Neural cell (in vitro differentiated cells): ENCODE measurements around the gene ZCCHC17. TPM values are rescaled to one million over a fixed set of nuclear protein-coding genes. Genes with fewer than 3 reads are reported as not detected.

ENCODE experiments used
- H2AFZ ChIP-seq: fragments of 200-600, 300-800 bp; sonication (generic), shearing (Covaris generic); 2 replicates; pipeline ENCODE4 v1.6.0; 2014; ENCODE audit warnings: low read depth, mild to moderate bottlenecking, antibody characterized with exemption, low read length, moderate library complexity
- H3F3A ChIP-seq: fragments of 200-600 bp; shearing (Covaris generic); 2 replicates; pipeline ENCODE4 v1.6.1; 2016; ENCODE audit warnings: mild to moderate bottlenecking, moderate library complexity, mixed read lengths, antibody characterized with exemption, low read length; ENCODE audit not compliant: insufficient read depth, poor library complexity, severe bottlenecking
- H3K27ac ChIP-seq: fragments of 200-600, 300-800 bp; sonication (generic), shearing (Covaris generic); 2 replicates; pipeline ENCODE4 v1.5.1; 2014; ENCODE audit warnings: mild to moderate bottlenecking, low read length, moderate library complexity
- H3K27me3 ChIP-seq: fragments of 300-800, 200-600 bp; sonication (generic), shearing (Covaris generic); 2 replicates; pipeline ENCODE4 v1.6.0; 2014; ENCODE audit warnings: mild to moderate bottlenecking, low read depth, low read length, moderate library complexity; ENCODE audit not compliant: insufficient read depth
- H3K36me3 ChIP-seq: fragments of 300-800, 200-600 bp; sonication (generic), shearing (Covaris generic); 2 replicates; pipeline ENCODE4 v1.5.1; 2014; ENCODE audit warnings: mild to moderate bottlenecking, antibody characterized with exemption, low read length, moderate library complexity; ENCODE audit not compliant: insufficient read depth
- H3K4me2 ChIP-seq: fragments of 300-800, 200-600 bp; sonication (generic), shearing (Covaris generic); 2 replicates; pipeline ENCODE4 v1.6.0; 2014; ENCODE audit warnings: mild to moderate bottlenecking, low read length
- H3K4me3 ChIP-seq: fragments of 300-800, 200-600 bp; sonication (generic), shearing (Covaris generic); 2 replicates; pipeline ENCODE4 v1.5.1; 2014; ENCODE audit warnings: mild to moderate bottlenecking, low read length, moderate library complexity
- H3K79me2 ChIP-seq: fragments of 200-600 bp; shearing (Covaris generic); replicated peaks from 2 replicates; pipeline ENCODE4 v1.6.0; 2014; ENCODE audit warnings: mild to moderate bottlenecking, low read length, moderate library complexity; ENCODE audit not compliant: insufficient read depth
- H3K9ac ChIP-seq: fragments of 300-800, 200-600 bp; sonication (generic), shearing (Covaris generic); 2 replicates; pipeline ENCODE4 v1.6.1; 2016; ENCODE audit warnings: mild to moderate bottlenecking, low read length, mixed read lengths
- H3K9me2 ChIP-seq: fragments of 200-600 bp; shearing (Covaris generic); 2 replicates; pipeline ENCODE4 v1.6.1; 2016; ENCODE audit warnings: mild to moderate bottlenecking, low read length, mixed read lengths; ENCODE audit not compliant: insufficient read depth
- H3K9me3 ChIP-seq: fragments of 200-600, 300-800 bp; sonication (generic), shearing (Covaris generic); 2 replicates; pipeline ENCODE4 v1.6.1; 2016; ENCODE audit warnings: mild to moderate bottlenecking, mixed run types, low read length, moderate library complexity, mixed read lengths
- H4K20me1 ChIP-seq: fragments of 200-600 bp; shearing (Covaris generic); 2 replicates; pipeline ENCODE4 v1.6.1; 2016; ENCODE audit warnings: mild to moderate bottlenecking, mixed run types; ENCODE audit not compliant: insufficient read depth
- EP300 ChIP-seq: fragments of 450-650 bp; conservative IDR thresholded peaks from 2 replicates; pipeline ENCODE4 v1.6.1; 2014; ENCODE audit warnings: antibody characterized with exemption, mild to moderate bottlenecking, moderate library complexity; ENCODE audit not compliant: poor library complexity, severe bottlenecking
- EZH2 ChIP-seq: fragments of 200-600, 300-800 bp; shearing (Covaris generic), sonication (generic); IDR thresholded peaks from 2 replicates; pipeline ENCODE4 v1.6.1; 2014; ENCODE audit warnings: antibody characterized with exemption, low read length, borderline replicate concordance, mild to moderate bottlenecking; ENCODE audit not compliant: insufficient read depth, poor library complexity, severe bottlenecking
- MXI1 ChIP-seq: fragments of 450-650 bp; conservative IDR thresholded peaks from 2 replicates; pipeline ENCODE4 v1.6.1; 2014; ENCODE audit warnings: antibody characterized with exemption, mild to moderate bottlenecking; ENCODE audit not compliant: poor library complexity, severe bottlenecking
- POLR2AphosphoS5 ChIP-seq: IDR thresholded peaks from 2 replicates; pipeline ENCODE4 v1.6.1; 2012
- RAD21 ChIP-seq: fragments of 450-650 bp; conservative IDR thresholded peaks from 2 replicates; pipeline ENCODE4 v1.6.1; 2014; ENCODE audit warnings: antibody characterized with exemption, mild to moderate bottlenecking, moderate library complexity
- SMC3 ChIP-seq: fragments of 450-650 bp; conservative IDR thresholded peaks from 2 replicates; pipeline ENCODE4 v1.6.1; 2014; ENCODE audit warnings: antibody characterized with exemption, mild to moderate bottlenecking, moderate library complexity; ENCODE audit not compliant: poor library complexity
- TAF1 ChIP-seq: IDR thresholded peaks from 2 replicates; pipeline ENCODE4 v1.6.1; 2012; ENCODE audit warnings: low read depth
- polyA plus RNA-seq: library from polyadenylated mRNA; depleted of rRNA; stranded (reverse); fragments of >200 nt; gene quantifications from 2 replicates; pipeline ENCODE4 v1.2.3, GENCODE V29; 2014
- TF ChIP-seq, protein P1 (sequence below): fragments of 450-650 bp; IDR thresholded peaks from 2 replicates; pipeline ENCODE4 v1.5.1; 2014; ENCODE audit warnings: antibody characterized with exemption, mild to moderate bottlenecking, moderate library complexity; ENCODE audit not compliant: poor library complexity, severe bottlenecking
- TF ChIP-seq, protein P2 (sequence below): IDR thresholded peaks from 2 replicates; pipeline ENCODE4 v1.6.1; 2012; ENCODE audit warnings: borderline replicate concordance

ZCCHC17 gene
- polyA plus RNA-seq, 1 donor from 2014 or later: 146 TPM

DNA sequence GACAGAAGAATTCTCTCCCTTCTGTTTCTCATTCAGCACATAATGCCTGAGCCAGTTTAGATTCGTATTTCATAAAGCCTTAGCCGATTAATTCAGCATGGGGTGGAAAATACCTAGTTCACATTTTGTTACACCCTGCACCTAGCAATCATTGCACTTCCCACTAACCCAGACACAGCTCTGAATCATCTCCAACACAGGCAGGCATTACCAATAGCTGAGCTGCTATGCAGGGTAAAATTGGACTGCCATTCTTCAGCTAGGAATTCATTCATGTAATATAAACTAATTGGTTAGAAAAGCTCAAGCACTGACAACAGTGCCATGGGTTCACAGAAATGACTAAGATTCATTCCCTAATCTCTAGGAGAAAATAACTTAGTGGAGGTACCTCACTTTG lies 30.3 kb upstream of the ZCCHC17 start:
- TF ChIP-seq EP300 (no peak), RAD21 (no peak), SMC3 (no peak), POLR2AphosphoS5 (no peak), TAF1 (no peak), EZH2 (no peak), MXI1 (no peak)
- TF ChIP-seq, protein P1, sequence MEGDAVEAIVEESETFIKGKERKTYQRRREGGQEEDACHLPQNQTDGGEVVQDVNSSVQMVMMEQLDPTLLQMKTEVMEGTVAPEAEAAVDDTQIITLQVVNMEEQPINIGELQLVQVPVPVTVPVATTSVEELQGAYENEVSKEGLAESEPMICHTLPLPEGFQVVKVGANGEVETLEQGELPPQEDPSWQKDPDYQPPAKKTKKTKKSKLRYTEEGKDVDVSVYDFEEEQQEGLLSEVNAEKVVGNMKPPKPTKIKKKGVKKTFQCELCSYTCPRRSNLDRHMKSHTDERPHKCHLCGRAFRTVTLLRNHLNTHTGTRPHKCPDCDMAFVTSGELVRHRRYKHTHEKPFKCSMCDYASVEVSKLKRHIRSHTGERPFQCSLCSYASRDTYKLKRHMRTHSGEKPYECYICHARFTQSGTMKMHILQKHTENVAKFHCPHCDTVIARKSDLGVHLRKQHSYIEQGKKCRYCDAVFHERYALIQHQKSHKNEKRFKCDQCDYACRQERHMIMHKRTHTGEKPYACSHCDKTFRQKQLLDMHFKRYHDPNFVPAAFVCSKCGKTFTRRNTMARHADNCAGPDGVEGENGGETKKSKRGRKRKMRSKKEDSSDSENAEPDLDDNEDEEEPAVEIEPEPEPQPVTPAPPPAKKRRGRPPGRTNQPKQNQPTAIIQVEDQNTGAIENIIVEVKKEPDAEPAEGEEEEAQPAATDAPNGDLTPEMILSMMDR: no peak
- TF ChIP-seq, protein P2, sequence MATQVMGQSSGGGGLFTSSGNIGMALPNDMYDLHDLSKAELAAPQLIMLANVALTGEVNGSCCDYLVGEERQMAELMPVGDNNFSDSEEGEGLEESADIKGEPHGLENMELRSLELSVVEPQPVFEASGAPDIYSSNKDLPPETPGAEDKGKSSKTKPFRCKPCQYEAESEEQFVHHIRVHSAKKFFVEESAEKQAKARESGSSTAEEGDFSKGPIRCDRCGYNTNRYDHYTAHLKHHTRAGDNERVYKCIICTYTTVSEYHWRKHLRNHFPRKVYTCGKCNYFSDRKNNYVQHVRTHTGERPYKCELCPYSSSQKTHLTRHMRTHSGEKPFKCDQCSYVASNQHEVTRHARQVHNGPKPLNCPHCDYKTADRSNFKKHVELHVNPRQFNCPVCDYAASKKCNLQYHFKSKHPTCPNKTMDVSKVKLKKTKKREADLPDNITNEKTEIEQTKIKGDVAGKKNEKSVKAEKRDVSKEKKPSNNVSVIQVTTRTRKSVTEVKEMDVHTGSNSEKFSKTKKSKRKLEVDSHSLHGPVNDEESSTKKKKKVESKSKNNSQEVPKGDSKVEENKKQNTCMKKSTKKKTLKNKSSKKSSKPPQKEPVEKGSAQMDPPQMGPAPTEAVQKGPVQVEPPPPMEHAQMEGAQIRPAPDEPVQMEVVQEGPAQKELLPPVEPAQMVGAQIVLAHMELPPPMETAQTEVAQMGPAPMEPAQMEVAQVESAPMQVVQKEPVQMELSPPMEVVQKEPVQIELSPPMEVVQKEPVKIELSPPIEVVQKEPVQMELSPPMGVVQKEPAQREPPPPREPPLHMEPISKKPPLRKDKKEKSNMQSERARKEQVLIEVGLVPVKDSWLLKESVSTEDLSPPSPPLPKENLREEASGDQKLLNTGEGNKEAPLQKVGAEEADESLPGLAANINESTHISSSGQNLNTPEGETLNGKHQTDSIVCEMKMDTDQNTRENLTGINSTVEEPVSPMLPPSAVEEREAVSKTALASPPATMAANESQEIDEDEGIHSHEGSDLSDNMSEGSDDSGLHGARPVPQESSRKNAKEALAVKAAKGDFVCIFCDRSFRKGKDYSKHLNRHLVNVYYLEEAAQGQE: no peak
- Histone ChIP-seq H3K9me2 (no peaks in the 10 kb centered on the region), H3F3A (no peaks in the 10 kb centered on the region), H3K4me3 (no peak overlapping the region), H3K9me3 (no peaks in the 10 kb centered on the region), H4K20me1 (no peaks in the 10 kb centered on the region), H2AFZ (no peak overlapping the region), H3K9ac (no peak overlapping the region), H3K27ac (no peak overlapping the region), H3K36me3 (peaks cover 8% of the 10 kb centered on the region), H3K79me2 (no peaks in the 10 kb centered on the region), H3K4me2 (no peak overlapping the region), H3K27me3 (no peaks in the 10 kb centered on the region)

DNA sequence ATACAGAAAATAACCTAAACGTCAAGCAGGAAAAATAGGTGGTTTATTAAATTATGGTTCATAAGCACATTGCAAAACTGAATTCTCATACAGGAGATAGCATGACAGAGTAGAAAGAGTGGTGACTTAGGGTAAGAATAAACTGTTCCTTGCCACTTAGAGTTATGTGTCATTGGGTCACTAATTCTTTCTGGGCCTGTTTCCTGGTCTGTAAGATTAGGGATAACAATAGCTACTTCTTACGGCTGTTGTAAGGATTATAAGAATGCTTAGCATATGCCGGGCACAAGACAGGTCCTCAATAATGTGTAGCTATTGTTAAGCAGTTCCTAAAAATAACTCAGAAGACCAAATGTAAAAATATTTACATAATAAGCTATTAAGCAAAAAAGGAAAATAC lies 24.5 kb upstream of the ZCCHC17 start:
- Histone ChIP-seq H3K27ac (no peak overlapping the region), H3F3A (no peaks in the 10 kb centered on the region), H3K9me3 (no peaks in the 10 kb centered on the region), H3K4me2 (no peak overlapping the region), H3K27me3 (no peaks in the 10 kb centered on the region), H3K4me3 (no peak overlapping the region), H3K36me3 (peaks cover 8% of the 10 kb centered on the region), H3K9me2 (no peaks in the 10 kb centered on the region), H2AFZ (no peak overlapping the region), H3K79me2 (no peaks in the 10 kb centered on the region), H3K9ac (no peak overlapping the region), H4K20me1 (no peaks in the 10 kb centered on the region)
- TF ChIP-seq POLR2AphosphoS5 (no peak), MXI1 (no peak), RAD21 (no peak), EP300 (no peak), TAF1 (no peak)
- TF ChIP-seq, protein P2: no peak
